CD14-positive monocyte (primary cell): Measurements from ENCODE around the gene CACUL1. TPM values are rescaled to one million over a fixed set of nuclear protein-coding genes. Genes with fewer than 3 reads are reported as not detected.

ENCODE experiments used
- DNase-seq, 3 donors: peaks; one replicate each; pipeline ENCODE4 v3.0.0-alpha.2; 2011 to 2022
- H2AFZ ChIP-seq: 2 replicates; pipeline ENCODE4 v1.6.0; 2012; ENCODE audit warnings: mild to moderate bottlenecking, low read depth, low read length, inconsistent platforms; ENCODE audit not compliant: insufficient read depth, poor library complexity, severe bottlenecking
- H3K27ac ChIP-seq, 2 donors: 1 replicate in 1 of 2; 2 replicates in 1 of 2; pipeline ENCODE4 v1.5.1; 2012 to 2013; ENCODE audit warnings: low read length in 2 of 2, control low read depth in 1 of 2, inconsistent platforms in 1 of 2, low read depth in 1 of 2, mild to moderate bottlenecking in 1 of 2
- H3K27me3 ChIP-seq, 2 donors: one replicate each; pipeline versions ENCODE4 v1.6.0 to v1.6.1; 2011 to 2013; ENCODE audit warnings: low read length in 2 of 2; ENCODE audit not compliant: control insufficient read depth in 2 of 2, insufficient read depth in 2 of 2
- H3K36me3 ChIP-seq, 2 donors: replicated peaks in 1 of 2; 1 replicate in 1 of 2; 2 replicates in 1 of 2; pipeline versions ENCODE4 v1.5.1 to v1.6.1; 2012 to 2013; ENCODE audit warnings: low read length in 2 of 2, control low read depth in 1 of 2, inconsistent platforms in 1 of 2, mild to moderate bottlenecking in 1 of 2; ENCODE audit not compliant: insufficient read depth in 2 of 2, control insufficient read depth in 1 of 2
- H3K4me1 ChIP-seq, 2 donors: 1 replicate in 1 of 2; 2 replicates in 1 of 2; pipeline versions ENCODE4 v1.5.1 to v1.6.1; 2012 to 2013; ENCODE audit warnings: low read length in 2 of 2, control low read depth in 1 of 2, inconsistent platforms in 1 of 2, mild to moderate bottlenecking in 1 of 2, moderate library complexity in 1 of 2; ENCODE audit not compliant: insufficient read depth in 2 of 2, control insufficient read depth in 1 of 2
- H3K4me2 ChIP-seq: replicated peaks from 2 replicates; pipeline ENCODE3; 2012; ENCODE audit warnings: low read length, moderate library complexity, mild to moderate bottlenecking; ENCODE audit not compliant: poor library complexity, severe bottlenecking; ENCODE audit errors: extremely low read depth
- H3K4me3 ChIP-seq, 3 experiments: fragments of 200-600 bp in 1 of 3; sonication (generic) in 1 of 3; replicated peaks in 1 of 3; 1 replicate in 2 of 3; 2 replicates in 1 of 3; pipeline ENCODE4 v1.5.1; 2011 to 2013; ENCODE audit warnings: low read length in 3 of 3, mild to moderate bottlenecking in 3 of 3, control low read depth in 2 of 3, low read depth in 2 of 3, inconsistent platforms in 1 of 3, moderate library complexity in 1 of 3
- H3K79me2 ChIP-seq: 2 replicates; pipeline ENCODE4 v1.6.0; 2012; ENCODE audit warnings: mild to moderate bottlenecking, control low read depth, inconsistent platforms, low read length, moderate library complexity; ENCODE audit not compliant: insufficient read depth
- H3K9ac ChIP-seq: 2 replicates; pipeline ENCODE4 v1.6.0; 2017; ENCODE audit warnings: low read length, mild to moderate bottlenecking; ENCODE audit not compliant: insufficient read depth, poor library complexity, severe bottlenecking
- H3K9me3 ChIP-seq, 2 donors: replicated peaks in 1 of 2; 1 replicate in 1 of 2; 2 replicates in 1 of 2; pipeline versions ENCODE4 v1.5.1 to v1.6.1; 2012 to 2013; ENCODE audit warnings: low read length in 2 of 2, control low read depth in 1 of 2; ENCODE audit not compliant: control insufficient read depth in 1 of 2, insufficient read depth in 1 of 2
- H4K20me1 ChIP-seq: 2 replicates; pipeline ENCODE4 v1.6.0; 2012; ENCODE audit warnings: mild to moderate bottlenecking, low read length, control low read depth, moderate library complexity; ENCODE audit not compliant: insufficient read depth
- H3K27ac Mint-ChIP-seq, 7 donors: one replicate each; pipeline ENCODE4 v1.8.0; 2020; ENCODE audit warnings: mild to moderate bottlenecking in 7 of 7, mixed read lengths in 7 of 7, moderate library complexity in 6 of 7, inconsistent platforms in 2 of 7
- H3K27me3 Mint-ChIP-seq, 3 donors: one replicate each; pipeline ENCODE4 v1.8.0; 2021 to 2022; ENCODE audit warnings: low read depth in 3 of 3, mild to moderate bottlenecking in 3 of 3, mixed read lengths in 3 of 3, moderate library complexity in 3 of 3, inconsistent platforms in 1 of 3
- H3K36me3 Mint-ChIP-seq, 2 donors: one replicate each; pipeline ENCODE4 v1.8.0; 2020; ENCODE audit warnings: mixed read lengths in 2 of 2, inconsistent platforms in 1 of 2, mild to moderate bottlenecking in 1 of 2
- H3K4me1 Mint-ChIP-seq: one replicate; pipeline ENCODE4 v1.8.0; 2020; ENCODE audit warnings: mild to moderate bottlenecking, mixed read lengths
- H3K4me3 Mint-ChIP-seq, 2 donors: one replicate each; pipeline ENCODE4 v1.8.0; 2020; ENCODE audit warnings: mild to moderate bottlenecking in 2 of 2, mixed read lengths in 2 of 2, moderate library complexity in 1 of 2
- H3K9me3 Mint-ChIP-seq, 7 donors: one replicate each; pipeline ENCODE4 v1.8.0; 2020 to 2022; ENCODE audit warnings: mixed read lengths in 7 of 7, mild to moderate bottlenecking in 6 of 7, moderate library complexity in 6 of 7, inconsistent platforms in 2 of 7
- CTCF ChIP-seq: fragments of 200-600 bp; IDR thresholded peaks from one replicate; pipeline ENCODE4 v1.8.0; 2022; ENCODE audit warnings: antibody characterized with exemption, mild to moderate bottlenecking
- WGBS: methylation state at CpG from one replicate; pipeline ENCODE4 v1.1.5; 2013; ENCODE audit warnings: missing lambda C conversion rate; ENCODE audit not compliant: insufficient coverage; 5-methylcytosine and 5-hydroxymethylcytosine counted together
- intact Hi-C, 2 donors: fragments of 100-400 bp; cut with micrococcal nuclease; formaldehyde crosslinking; loops; one replicate each; pipeline versions ENCODE4 v1.15.0 to v1.15.1; 2023
- polyA plus RNA-seq, 3 donors: library from polyadenylated mRNA; depleted of rRNA in 1 of 3; unstranded in 2 of 3; stranded (reverse) in 1 of 3; fragments of 300-500 nt in 2 of 3; fragments of >200 nt in 1 of 3; fragmentation: Illumina TruSeq in 2 of 3; gene quantifications; 1 replicate in 2 of 3; 2 replicates in 1 of 3; pipeline ENCODE4 v1.2.3, GENCODE V29; 2012 to 2021

Gene CACUL1
- polyA plus RNA-seq, 3 donors = 18.1 to 50.8 (median 38.8) TPM

- H3K27ac Mint-ChIP-seq = no peak overlapping the region
- H3K36me3 ChIP-seq = no peaks in the 10 kb centered on the region
- H3K4me3 Mint-ChIP-seq = no peak overlapping the region
- no peak overlapping the region for H3K27ac ChIP-seq
- no peaks in the 10 kb centered on the region for H3K36me3 Mint-ChIP-seq
- no peaks in the 10 kb centered on the region for H4K20me1 ChIP-seq
- 85% methylated on average over 7 of the region's 14 CpGs for WGBS
- H3K9me3 Mint-ChIP-seq = peaks cover 0 to 2% (median 0%) of the 10 kb centered on the region in 7 donors
- intact Hi-C loops = no loop called here
- TF ChIP-seq CTCF = no peak
- no peak overlapping the region for H2AFZ ChIP-seq
- peaks cover 4 to 9% of the 10 kb centered on the region in 2 donors for H3K27me3 ChIP-seq
- no peaks in the 10 kb centered on the region for H3K4me1 ChIP-seq
- H3K4me1 Mint-ChIP-seq = peaks cover 2% of the 10 kb centered on the region
- no peak overlapping the region for H3K9ac ChIP-seq
- H3K4me2 ChIP-seq = no peak overlapping the region
- H3K27me3 Mint-ChIP-seq = peaks cover 12 to 26% (median 16%) of the 10 kb centered on the region in 3 donors
- H3K4me3 ChIP-seq = no peak overlapping the region
- no peak for DNase-seq
- no peaks in the 10 kb centered on the region for H3K79me2 ChIP-seq
- H3K9me3 ChIP-seq = no peaks in the 10 kb centered on the region
Measured at GRCh38 chr10:118802126-118802793, 47.5 kb upstream of the CACUL1 start.

GRCh38 chr10:118800920-118801319 is 46.1 kb upstream of the CACUL1 start:
- Mint-ChIP-seq H3K36me3 (no peaks in the 10 kb centered on the region), H3K4me1 (peaks cover 2% of the 10 kb centered on the region), H3K9me3 (peaks cover 0 to 6% (median 3%) of the 10 kb centered on the region in 7 donors), H3K4me3 (no peak overlapping the region), H3K27me3 (peaks cover 17 to 32% (median 18%) of the 10 kb centered on the region in 3 donors), H3K27ac (no peak overlapping the region)
- Histone ChIP-seq H3K4me2 (no peak overlapping the region), H3K9me3 (no peaks in the 10 kb centered on the region), H3K79me2 (no peaks in the 10 kb centered on the region), H3K4me3 (no peak overlapping the region), H3K27me3 (peaks cover 4 to 9% of the 10 kb centered on the region in 2 donors), H3K36me3 (no peaks in the 10 kb centered on the region), H3K4me1 (no peaks in the 10 kb centered on the region), H3K9ac (no peak overlapping the region), H4K20me1 (no peaks in the 10 kb centered on the region), H3K27ac (no peak overlapping the region), H2AFZ (no peak overlapping the region)
- intact Hi-C loops = loop anchor here (2.0 kb wide), 1 partner anchor 232 kb away; no protein-coding TSS in a partner anchor
- WGBS = 86% methylated on average over 4 of the region's 4 CpGs
- TF ChIP-seq CTCF = peak; percentile 58
- DNase-seq = peak; percentile 27 to 45 (median 31)
